Measurements from ENCODE around the gene LAMB4. TPM values are rescaled to one million over a fixed set of nuclear protein-coding genes. Genes with fewer than 3 reads are reported as not detected.

The LAMB4 gene
- total RNA-seq, 2 experiments from 2014 or later, result not detected

DNA sequence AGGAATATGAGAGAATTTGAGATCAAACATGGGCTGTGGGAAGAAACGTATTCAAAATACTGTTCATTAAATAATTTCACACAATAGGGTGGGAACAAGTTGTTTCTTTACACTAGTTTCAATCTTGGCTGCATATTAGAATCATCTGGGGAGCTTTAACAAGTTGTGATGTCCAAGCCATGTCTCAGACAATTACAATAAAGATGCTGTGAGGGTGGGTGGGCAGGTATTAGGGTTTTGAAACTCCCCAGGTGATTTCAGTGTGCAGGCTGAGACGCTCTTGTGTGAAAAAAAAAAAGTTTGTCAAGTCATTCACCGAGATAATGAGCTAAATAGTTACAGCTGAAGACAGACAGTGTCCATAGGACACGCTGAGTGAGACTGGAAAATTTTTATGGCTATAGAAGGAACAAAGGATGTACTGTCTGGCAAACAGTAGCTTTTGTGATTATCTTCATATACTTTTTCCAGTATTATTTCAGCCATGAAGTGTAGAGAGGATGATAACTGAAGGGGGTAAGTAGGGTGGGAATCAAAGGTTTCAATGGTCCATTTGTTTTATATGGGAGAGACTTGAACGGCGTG, 12.6 kb upstream of the LAMB4 start:
- H3K79me2 ChIP-seq (ENCODE audit: insufficient read depth, low read depth, low read length), result no peaks in the 10 kb centered on the region
- H3K36me3 ChIP-seq (ENCODE audit: insufficient read depth, low read length), result no peaks in the 10 kb centered on the region
- TF ChIP-seq, protein P1, sequence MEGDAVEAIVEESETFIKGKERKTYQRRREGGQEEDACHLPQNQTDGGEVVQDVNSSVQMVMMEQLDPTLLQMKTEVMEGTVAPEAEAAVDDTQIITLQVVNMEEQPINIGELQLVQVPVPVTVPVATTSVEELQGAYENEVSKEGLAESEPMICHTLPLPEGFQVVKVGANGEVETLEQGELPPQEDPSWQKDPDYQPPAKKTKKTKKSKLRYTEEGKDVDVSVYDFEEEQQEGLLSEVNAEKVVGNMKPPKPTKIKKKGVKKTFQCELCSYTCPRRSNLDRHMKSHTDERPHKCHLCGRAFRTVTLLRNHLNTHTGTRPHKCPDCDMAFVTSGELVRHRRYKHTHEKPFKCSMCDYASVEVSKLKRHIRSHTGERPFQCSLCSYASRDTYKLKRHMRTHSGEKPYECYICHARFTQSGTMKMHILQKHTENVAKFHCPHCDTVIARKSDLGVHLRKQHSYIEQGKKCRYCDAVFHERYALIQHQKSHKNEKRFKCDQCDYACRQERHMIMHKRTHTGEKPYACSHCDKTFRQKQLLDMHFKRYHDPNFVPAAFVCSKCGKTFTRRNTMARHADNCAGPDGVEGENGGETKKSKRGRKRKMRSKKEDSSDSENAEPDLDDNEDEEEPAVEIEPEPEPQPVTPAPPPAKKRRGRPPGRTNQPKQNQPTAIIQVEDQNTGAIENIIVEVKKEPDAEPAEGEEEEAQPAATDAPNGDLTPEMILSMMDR (conservative IDR thresholded peaks at IDR 0.05; ENCODE audit: low read length), result no peak
- TF ChIP-seq EZH2phosphoT487 (IDR thresholded peaks at IDR 0.05; ENCODE audit: borderline replicate concordance, low read depth, low read length), result no peak
- ChIA-PET POLR2A (interaction anchor here (0.7 kb wide), 1 partner anchor 200 kb away, joined by 4 read pairs; no protein-coding TSS in a partner anchor), CTCF (ENCODE audit: unreplicated experiment) (no interaction called here)
- intact Hi-C loops (cut with micrococcal nuclease; ENCODE audit: unreplicated experiment), result loop anchor here (10.0 kb wide), 1 partner anchor 268 kb away; no protein-coding TSS in a partner anchor
- no peak for DNase-seq (ENCODE audit: low spot score)
- no peak overlapping the region for H3K4me3 ChIP-seq (ENCODE audit: low read depth, low read length, poor library complexity, severe bottlenecking)
- H3K4me2 ChIP-seq (ENCODE audit: low read length), result no peak overlapping the region
- H3K27ac ChIP-seq (ENCODE audit: low read depth, low read length, poor library complexity, severe bottlenecking), result no peak overlapping the region
- H4K20me1 ChIP-seq (ENCODE audit: insufficient read depth, low read length), result no peaks in the 10 kb centered on the region
- no peaks in the 10 kb centered on the region for H3K4me1 ChIP-seq (ENCODE audit: insufficient read depth, low read length, poor library complexity, severe bottlenecking)
- H3K9me2 ChIP-seq (ENCODE audit: insufficient read depth, low read length), result no peaks in the 10 kb centered on the region
- H3K9me3 ChIP-seq (ENCODE audit: low read length), result no peaks in the 10 kb centered on the region
- BruUV-seq (replicated peaks), result no TSS peak
- no peak overlapping the region for H2AFZ ChIP-seq (ENCODE audit: low read length)

GRCh38 chr7:108142180-108142579, 12.0 kb upstream of the LAMB4 start:
- Histone ChIP-seq H3K9me3 (ENCODE audit: low read length) (no peaks in the 10 kb centered on the region), H3K36me3 (ENCODE audit: insufficient read depth, low read length) (no peaks in the 10 kb centered on the region), H3K27ac (ENCODE audit: low read depth, low read length, poor library complexity, severe bottlenecking) (no peak overlapping the region), H3K4me3 (ENCODE audit: low read depth, low read length, poor library complexity, severe bottlenecking) (no peak overlapping the region), H2AFZ (ENCODE audit: low read length) (no peak overlapping the region), H3K4me2 (ENCODE audit: low read length) (no peak overlapping the region), H3K4me1 (ENCODE audit: insufficient read depth, low read length, poor library complexity, severe bottlenecking) (no peaks in the 10 kb centered on the region), H3K9me2 (ENCODE audit: insufficient read depth, low read length) (no peaks in the 10 kb centered on the region), H4K20me1 (ENCODE audit: insufficient read depth, low read length) (no peaks in the 10 kb centered on the region), H3K79me2 (ENCODE audit: insufficient read depth, low read depth, low read length) (no peaks in the 10 kb centered on the region)
- DNase-seq (ENCODE audit: low spot score), result no peak
- BruUV-seq (replicated peaks), result no TSS peak
- ChIA-PET POLR2A (no interaction called here), CTCF (ENCODE audit: unreplicated experiment) (no interaction called here)
- intact Hi-C loops (cut with micrococcal nuclease; ENCODE audit: unreplicated experiment), result loop anchor here (10.0 kb wide), 1 partner anchor 267 kb away; no protein-coding TSS in a partner anchor
- TF ChIP-seq EZH2phosphoT487 (IDR thresholded peaks at IDR 0.05; ENCODE audit: borderline replicate concordance, low read depth, low read length), result no peak
- TF ChIP-seq, protein P1 (conservative IDR thresholded peaks at IDR 0.05; ENCODE audit: low read length), result no peak

GRCh38 chr7:108140671-108141070, 10.5 kb upstream of the LAMB4 start:
- ChIA-PET CTCF (ENCODE audit: unreplicated experiment) (no interaction called here), POLR2A (no interaction called here)
- TF ChIP-seq EZH2phosphoT487 (IDR thresholded peaks at IDR 0.05; ENCODE audit: borderline replicate concordance, low read depth, low read length), result no peak
- TF ChIP-seq, protein P1 (conservative IDR thresholded peaks at IDR 0.05; ENCODE audit: low read length), result no peak

More at GRCh38 chr7:108140671-108141070, 10.5 kb upstream of the LAMB4 start:
- no peak for DNase-seq (ENCODE audit: low spot score)
- Histone ChIP-seq H3K27ac (ENCODE audit: low read depth, low read length, poor library complexity, severe bottlenecking) (no peak overlapping the region), H3K9me2 (ENCODE audit: insufficient read depth, low read length) (no peaks in the 10 kb centered on the region), H2AFZ (ENCODE audit: low read length) (no peak overlapping the region), H3K9me3 (ENCODE audit: low read length) (no peaks in the 10 kb centered on the region), H3K79me2 (ENCODE audit: insufficient read depth, low read depth, low read length) (no peaks in the 10 kb centered on the region), H3K4me3 (ENCODE audit: low read depth, low read length, poor library complexity, severe bottlenecking) (no peak overlapping the region), H4K20me1 (ENCODE audit: insufficient read depth, low read length) (no peaks in the 10 kb centered on the region), H3K4me1 (ENCODE audit: insufficient read depth, low read length, poor library complexity, severe bottlenecking) (no peaks in the 10 kb centered on the region), H3K4me2 (ENCODE audit: low read length) (no peak overlapping the region), H3K36me3 (ENCODE audit: insufficient read depth, low read length) (no peaks in the 10 kb centered on the region)
- intact Hi-C loops (cut with micrococcal nuclease; ENCODE audit: unreplicated experiment), result loop anchor here (10.0 kb wide), 1 partner anchor 266 kb away; no protein-coding TSS in a partner anchor
- BruUV-seq (replicated peaks), result no TSS peak

Measured in OCI-LY7 (cell line).